Measurements from ENCODE around the gene CD160. TPM values are rescaled to one million over a fixed set of nuclear protein-coding genes. Genes with fewer than 3 reads are reported as not detected.

Gene CD160
- total RNA-seq, 6 experiments from 2014 or later: 0.19 to 1.5 (median 0.91) TPM; not detected in 2

DNA sequence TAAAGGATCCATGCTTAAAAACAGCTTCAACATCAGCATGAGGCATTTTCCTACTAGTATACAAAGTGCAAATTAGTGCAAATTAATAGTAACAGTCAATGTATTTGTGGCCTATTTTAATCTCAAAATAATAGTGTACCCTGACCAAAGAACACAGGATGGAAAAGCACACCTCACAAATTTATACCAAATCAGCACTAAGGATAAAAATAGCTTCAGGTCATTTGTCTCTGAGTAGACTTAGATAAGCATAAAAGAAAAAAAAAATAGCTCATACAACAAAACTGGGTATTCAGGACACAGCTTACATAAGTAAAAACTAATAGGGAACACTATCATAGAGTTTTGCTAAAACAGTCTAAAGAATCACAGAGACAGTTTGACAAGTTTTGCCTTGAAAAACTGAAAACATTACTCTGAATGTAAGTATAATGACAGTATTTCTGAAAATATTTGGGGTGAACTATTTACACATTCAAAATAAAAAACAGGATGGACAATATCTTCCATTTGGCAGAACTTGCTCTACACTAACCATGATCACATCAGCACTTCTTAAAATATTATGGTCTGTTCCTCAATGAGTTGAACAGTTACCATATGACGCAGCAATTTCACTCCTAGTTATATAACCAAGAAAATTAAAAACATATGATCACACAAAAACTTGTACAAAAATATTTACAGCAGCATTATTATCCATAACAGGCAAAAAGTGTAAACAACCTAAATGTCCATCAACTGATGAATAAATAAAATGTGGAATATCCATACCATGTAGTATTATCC is 58.3 kb downstream of the CD160 start:
- H3K9me3 ChIP-seq: no peaks in the 10 kb centered on the region
- peaks cover 0 to under 1% (median 0%) of the 10 kb centered on the region in 4 donors for H3K4me1 ChIP-seq
- no peaks in the 10 kb centered on the region for H3K36me3 ChIP-seq
- TF ChIP-seq, protein P1, sequence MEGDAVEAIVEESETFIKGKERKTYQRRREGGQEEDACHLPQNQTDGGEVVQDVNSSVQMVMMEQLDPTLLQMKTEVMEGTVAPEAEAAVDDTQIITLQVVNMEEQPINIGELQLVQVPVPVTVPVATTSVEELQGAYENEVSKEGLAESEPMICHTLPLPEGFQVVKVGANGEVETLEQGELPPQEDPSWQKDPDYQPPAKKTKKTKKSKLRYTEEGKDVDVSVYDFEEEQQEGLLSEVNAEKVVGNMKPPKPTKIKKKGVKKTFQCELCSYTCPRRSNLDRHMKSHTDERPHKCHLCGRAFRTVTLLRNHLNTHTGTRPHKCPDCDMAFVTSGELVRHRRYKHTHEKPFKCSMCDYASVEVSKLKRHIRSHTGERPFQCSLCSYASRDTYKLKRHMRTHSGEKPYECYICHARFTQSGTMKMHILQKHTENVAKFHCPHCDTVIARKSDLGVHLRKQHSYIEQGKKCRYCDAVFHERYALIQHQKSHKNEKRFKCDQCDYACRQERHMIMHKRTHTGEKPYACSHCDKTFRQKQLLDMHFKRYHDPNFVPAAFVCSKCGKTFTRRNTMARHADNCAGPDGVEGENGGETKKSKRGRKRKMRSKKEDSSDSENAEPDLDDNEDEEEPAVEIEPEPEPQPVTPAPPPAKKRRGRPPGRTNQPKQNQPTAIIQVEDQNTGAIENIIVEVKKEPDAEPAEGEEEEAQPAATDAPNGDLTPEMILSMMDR (IDR thresholded peaks at IDR 0.05): no peak
- no peak for TF ChIP-seq POLR2A (IDR thresholded peaks at IDR 0.05)
- H3K27ac ChIP-seq: no peak overlapping the region
- no peak for ATAC-seq
- H3K27me3 ChIP-seq: no peaks in the 10 kb centered on the region
- DNase-seq: no peak
- intact Hi-C loops (cut with DNase I): no loop called here
- H3K4me3 ChIP-seq: no peak overlapping the region
- 73% methylated on average over 1 of the region's 1 CpG for WGBS (ENCODE audit: insufficient coverage, low coverage, low lambda C conversion rate, missing lambda C conversion rate)

DNA sequence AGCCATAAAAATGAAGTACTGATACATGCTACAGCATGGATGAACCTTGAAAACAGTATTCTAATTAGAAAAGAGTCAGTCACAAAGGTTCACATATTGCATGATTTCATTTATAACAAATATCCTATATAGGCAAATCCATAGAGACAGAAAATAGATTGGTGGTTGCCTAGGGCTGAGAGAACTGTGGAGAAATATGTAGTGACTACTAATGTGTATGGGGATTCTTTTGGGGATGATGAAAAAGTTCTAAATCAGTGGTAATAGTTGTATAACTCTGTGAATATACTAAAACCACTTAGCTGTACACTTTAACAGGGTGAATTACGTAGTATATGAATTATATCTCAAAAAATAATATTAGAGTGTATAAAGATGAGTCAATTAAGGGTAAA is 58.8 kb downstream of the CD160 start:
- Histone ChIP-seq H3K4me3 (no peak overlapping the region), H3K9me3 (no peaks in the 10 kb centered on the region), H3K4me1 (peaks cover 0 to 6% (median 3%) of the 10 kb centered on the region in 4 donors), H3K36me3 (no peaks in the 10 kb centered on the region), H3K27ac (no peak overlapping the region), H3K27me3 (no peaks in the 10 kb centered on the region)
- 100% methylated on average over 1 of the region's 1 CpG for WGBS (ENCODE audit: insufficient coverage, low coverage, low lambda C conversion rate, missing lambda C conversion rate)
- TF ChIP-seq POLR2A (IDR thresholded peaks at IDR 0.05): no peak
- TF ChIP-seq, protein P1 (IDR thresholded peaks at IDR 0.05): no peak
- intact Hi-C loops (cut with DNase I): no loop called here
- DNase-seq (no peak), ATAC-seq (no peak)

DNA sequence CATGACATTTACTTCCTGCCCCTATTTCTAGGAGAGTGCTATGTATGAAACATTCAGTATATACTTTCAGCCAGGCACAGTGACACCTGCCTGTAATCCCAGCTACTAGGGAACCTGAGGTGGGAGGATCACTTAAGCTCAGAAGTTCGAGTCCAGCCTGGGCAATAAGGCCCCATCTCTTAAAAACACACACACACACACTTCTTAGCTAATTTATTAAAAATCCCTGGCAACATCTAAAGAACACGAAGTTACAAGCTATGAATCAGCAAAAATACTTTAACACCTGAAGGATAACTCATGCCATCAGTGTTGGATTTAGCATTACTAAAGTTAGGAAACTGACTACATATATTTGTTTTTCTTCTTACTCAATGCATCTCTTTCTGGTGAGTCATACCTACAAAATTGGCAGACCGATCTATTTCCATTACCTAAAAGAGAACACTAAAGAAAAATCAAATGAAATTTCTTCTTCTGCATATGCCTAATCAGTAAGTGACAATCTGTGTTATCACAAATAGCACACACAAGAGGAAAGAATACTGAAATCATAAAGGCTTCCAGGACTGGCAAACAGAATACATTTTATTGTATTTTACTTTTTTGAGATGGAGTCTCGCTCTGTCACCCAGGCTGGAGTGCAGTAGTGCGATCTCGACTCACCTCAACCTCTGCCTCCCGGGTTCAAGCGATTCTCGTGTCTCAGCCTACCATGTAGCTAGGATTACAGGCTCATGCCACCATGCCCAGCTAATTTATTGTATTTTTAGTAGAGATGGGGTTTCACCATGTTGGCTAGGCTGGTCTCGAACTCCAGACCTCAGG is 63.2 kb downstream of the CD160 start:
- no peak overlapping the region for H3K4me3 ChIP-seq
- TF ChIP-seq, protein P1 (IDR thresholded peaks at IDR 0.05): no peak
- peak; percentile 23 for TF ChIP-seq POLR2A (IDR thresholded peaks at IDR 0.05)
- DNase-seq: no peak
- peak; percentile 78 to 93 (median 85) for ATAC-seq
- H3K27me3 ChIP-seq: no peaks in the 10 kb centered on the region
- no peaks in the 10 kb centered on the region for H3K36me3 ChIP-seq
- no peaks in the 10 kb centered on the region for H3K9me3 ChIP-seq
- intact Hi-C loops (cut with DNase I): no loop called here
- H3K27ac ChIP-seq: peak overlapping the region; percentile 59 to 85 (median 76)
- H3K4me1 ChIP-seq: peaks cover 0 to 12% (median 3%) of the 10 kb centered on the region in 4 donors
- 72% methylated on average over 9 of the region's 10 CpGs for WGBS (ENCODE audit: insufficient coverage, low coverage, low lambda C conversion rate, missing lambda C conversion rate)

DNA sequence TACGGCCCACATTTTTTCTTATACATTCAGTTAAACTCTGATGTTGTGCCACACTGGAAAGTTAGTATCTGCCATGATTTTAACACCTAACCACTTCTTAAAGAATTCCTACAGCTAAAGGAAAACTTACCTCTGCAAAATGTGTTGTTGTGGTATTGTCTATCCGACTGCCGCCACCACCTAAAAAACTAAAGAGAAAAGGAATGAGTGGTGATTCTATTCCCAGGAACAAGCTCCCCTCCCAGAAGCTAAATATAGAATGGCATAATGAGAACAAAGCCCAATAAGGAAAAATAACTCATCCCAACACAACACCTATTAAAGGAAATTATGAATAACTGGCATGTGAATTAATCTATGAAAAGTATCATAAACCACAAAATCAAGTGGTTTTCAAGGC is 65.1 kb downstream of the CD160 start:
- intact Hi-C loops (cut with DNase I): no loop called here
- peaks cover 0 to 12% (median 3%) of the 10 kb centered on the region in 4 donors for H3K4me1 ChIP-seq
- 92% methylated on average over 3 of the region's 3 CpGs for WGBS (ENCODE audit: insufficient coverage, low coverage, low lambda C conversion rate, missing lambda C conversion rate)
- TF ChIP-seq, protein P1 (IDR thresholded peaks at IDR 0.05): no peak
- no peak for TF ChIP-seq POLR2A (IDR thresholded peaks at IDR 0.05)
- H3K27ac ChIP-seq: peak overlapping the region in 1 of 3 donors; percentile 57
- no peaks in the 10 kb centered on the region for H3K36me3 ChIP-seq
- no peaks in the 10 kb centered on the region for H3K9me3 ChIP-seq
- DNase-seq (no peak), ATAC-seq (no peak)
- H3K4me3 ChIP-seq: no peak overlapping the region
- no peaks in the 10 kb centered on the region for H3K27me3 ChIP-seq
